Fibroblast of peridontal ligament (primary cell): Measurements from ENCODE around the gene PIKFYVE.
"Not testable (repeated sequence)": the region's sequence is repeated elsewhere in the genome, so short reads cannot be mapped to it uniquely, and the experiment has no call there.

Experiments
- DNase-seq: peaks from one replicate; pipeline ENCODE4 v3.0.0-alpha.2; 2010; ENCODE audit errors: extremely low read depth

Gene PIKFYVE

GRCh38 chr2:208363485-208363884 lies 97.4 kb downstream of the PIKFYVE start:
- DNase-seq = peak; percentile 86

GRCh38 chr2:208366215-208367127 lies 100.4 kb downstream of the PIKFYVE start:
- DNase-seq = no peak

- peak; percentile 17 for DNase-seq
These were observed 103.0 kb downstream of the PIKFYVE start for GRCh38 chr2:208369091-208369490.

DNA sequence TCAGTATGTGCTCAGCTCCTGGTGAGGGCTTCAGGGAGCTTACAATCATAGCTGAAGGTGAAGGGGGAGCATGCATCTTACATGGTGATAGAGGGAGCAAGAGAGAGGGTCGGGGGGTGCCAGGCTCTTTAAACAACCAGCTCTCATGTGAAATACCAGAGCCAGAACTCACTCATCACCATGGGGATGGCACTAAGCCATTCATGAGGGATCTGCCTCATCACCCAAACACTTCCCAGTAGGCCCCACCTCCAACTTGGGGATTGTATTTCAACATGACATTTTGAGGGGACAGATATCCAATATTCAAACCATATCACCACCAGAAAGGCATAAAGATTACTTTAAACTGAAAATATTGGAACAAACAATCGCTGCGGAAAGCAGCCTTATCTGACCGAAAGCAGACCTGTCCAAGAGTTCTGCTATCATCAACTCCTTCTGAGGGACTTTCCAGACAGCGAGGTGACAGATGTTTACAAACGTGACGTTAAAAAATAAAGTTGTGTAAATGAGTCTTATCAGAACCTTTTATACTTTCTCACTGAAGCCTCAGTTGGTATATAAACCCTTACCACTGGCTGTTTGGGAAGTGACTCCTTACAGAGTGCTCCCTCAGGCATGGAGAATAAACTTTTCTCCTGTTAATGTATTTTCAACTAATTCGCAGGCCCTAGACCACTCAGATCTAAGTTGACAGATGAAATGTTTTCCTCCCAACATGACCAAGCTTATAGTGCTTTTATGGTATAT lies 105.0 kb downstream of the PIKFYVE start:
- peak; percentile 45 for DNase-seq

GRCh38 chr2:208371634-208371935 lies 105.5 kb downstream of the PIKFYVE start:
- DNase-seq = no peak

DNA sequence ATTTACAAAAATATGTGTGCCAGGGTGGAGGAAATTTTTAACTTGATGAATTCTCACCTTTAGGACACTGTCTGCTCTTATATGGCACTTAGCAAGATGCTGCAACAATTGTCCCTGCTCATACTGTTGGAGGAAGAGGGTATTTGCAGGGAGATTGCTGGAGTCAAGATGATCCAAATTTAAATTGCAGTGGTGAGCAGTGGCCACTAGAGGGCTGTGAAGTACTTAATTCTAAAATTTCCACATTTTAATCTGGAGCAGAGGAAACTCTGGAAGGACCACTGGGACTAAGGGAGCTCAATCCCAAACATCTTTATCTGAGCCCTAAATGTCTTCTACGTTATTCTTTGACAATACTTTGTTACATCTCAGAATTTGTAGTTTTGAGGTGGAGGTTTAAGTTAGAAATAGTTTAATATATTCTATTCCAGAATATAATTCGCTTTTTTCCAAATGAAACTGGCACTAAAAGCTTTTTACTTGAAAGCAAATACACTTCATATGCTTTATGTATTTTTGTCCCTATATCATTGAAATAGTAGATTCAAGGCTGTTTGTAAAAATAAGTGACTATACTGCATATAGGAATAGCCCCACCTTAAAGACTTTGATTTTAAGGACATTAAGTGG lies 107.5 kb downstream of the PIKFYVE start:
- peak; percentile 74 for DNase-seq

DNA sequence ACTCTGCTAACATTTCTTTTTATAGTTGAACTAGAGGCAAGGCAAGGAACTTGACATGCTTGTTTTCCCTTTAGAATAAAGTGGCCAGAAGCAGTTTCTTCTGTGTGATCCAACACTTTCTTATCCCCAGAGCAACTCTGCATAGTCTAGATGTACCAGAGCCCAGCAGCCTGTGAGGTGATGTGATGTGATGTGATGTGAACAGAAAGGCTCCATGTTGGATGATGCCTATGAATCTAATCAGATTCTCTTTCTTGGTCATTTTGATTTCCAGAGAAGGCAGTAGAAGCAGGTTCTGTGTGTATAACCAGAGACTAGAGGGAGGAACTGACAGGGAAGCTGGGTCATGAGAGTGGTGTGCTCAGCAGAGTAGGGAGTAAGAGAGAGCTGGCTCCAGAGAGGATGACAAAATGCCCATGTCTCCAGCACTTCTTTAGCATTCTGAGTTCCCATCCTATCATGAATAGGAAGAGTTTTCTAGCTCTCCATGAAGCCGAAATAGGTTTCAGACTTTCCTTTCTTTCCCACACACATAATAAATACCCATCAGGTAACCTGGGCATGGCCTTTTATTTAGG lies 109.5 kb downstream of the PIKFYVE start:
- DNase-seq = no peak

GRCh38 chr2:208377344-208377860 lies 111.3 kb downstream of the PIKFYVE start:
- not testable (repeated sequence) for DNase-seq

GRCh38 chr2:208379192-208379591 lies 113.1 kb downstream of the PIKFYVE start:
- DNase-seq = no peak

GRCh38 chr2:208384637-208385036 lies 118.6 kb downstream of the PIKFYVE start:
- DNase-seq = no peak

GRCh38 chr2:208386541-208386940 lies 120.5 kb downstream of the PIKFYVE start:
- no peak for DNase-seq

DNA sequence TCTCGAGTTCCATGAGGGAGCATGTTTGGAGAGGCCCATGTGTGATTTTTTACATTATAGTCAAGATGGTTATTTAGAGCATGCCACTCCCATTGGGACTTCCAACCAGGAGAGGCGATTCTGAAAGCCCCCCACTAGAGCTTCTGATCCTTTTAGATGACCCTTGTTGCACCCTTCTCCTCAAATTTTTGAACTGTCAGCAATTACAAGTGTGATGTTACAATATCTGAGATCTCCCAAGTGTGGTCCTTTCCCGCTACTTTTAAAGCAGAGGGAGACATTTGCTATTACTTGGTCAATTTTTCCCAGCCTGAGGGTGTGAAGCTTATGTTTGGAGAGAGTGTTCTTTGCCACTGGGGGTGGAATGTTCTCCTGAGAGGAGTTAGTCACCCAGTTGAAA lies 123.9 kb downstream of the PIKFYVE start:
- DNase-seq = no peak

- no peak for DNase-seq
These were observed 126.2 kb downstream of the PIKFYVE start for GRCh38 chr2:208392300-208392699.

DNA sequence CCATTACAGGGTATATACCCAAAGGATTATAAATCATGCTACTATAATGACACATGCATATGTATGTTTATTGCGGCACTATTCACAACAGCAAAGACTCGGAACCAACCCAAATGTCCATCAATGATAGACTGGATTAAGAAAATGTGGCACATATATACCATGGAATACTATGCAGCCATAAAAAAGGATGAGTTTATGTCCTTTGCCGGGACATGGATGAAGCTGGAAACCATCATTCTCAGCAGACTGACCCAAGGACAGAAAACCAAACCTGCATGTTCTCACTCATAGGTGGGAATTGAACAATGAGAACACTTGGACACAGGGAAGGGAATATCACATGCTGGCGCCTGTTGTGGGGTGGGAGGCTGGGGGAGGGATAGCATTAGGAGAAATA lies 130.7 kb downstream of the PIKFYVE start:
- DNase-seq = not testable (repeated sequence)

DNA sequence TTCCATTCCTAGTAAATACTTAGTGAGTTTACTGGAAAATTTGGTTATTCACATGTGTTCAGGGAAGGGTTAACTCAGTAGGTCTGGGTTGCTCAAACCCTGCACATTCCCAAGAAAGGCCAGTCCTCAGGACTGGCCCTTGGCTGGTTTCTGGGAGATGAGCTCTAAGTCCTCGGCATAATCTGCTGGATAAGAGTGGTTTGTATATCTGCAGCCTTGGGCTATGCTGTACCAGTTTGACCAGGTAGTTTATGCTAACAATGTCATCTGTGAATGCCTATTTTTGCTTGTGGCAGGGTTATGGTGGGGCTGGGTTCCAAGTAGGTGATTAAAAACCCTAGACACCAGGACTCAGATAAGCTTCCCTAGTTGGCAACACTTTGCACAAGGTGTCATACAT lies 133.1 kb downstream of the PIKFYVE start:
- DNase-seq = no peak

DNA sequence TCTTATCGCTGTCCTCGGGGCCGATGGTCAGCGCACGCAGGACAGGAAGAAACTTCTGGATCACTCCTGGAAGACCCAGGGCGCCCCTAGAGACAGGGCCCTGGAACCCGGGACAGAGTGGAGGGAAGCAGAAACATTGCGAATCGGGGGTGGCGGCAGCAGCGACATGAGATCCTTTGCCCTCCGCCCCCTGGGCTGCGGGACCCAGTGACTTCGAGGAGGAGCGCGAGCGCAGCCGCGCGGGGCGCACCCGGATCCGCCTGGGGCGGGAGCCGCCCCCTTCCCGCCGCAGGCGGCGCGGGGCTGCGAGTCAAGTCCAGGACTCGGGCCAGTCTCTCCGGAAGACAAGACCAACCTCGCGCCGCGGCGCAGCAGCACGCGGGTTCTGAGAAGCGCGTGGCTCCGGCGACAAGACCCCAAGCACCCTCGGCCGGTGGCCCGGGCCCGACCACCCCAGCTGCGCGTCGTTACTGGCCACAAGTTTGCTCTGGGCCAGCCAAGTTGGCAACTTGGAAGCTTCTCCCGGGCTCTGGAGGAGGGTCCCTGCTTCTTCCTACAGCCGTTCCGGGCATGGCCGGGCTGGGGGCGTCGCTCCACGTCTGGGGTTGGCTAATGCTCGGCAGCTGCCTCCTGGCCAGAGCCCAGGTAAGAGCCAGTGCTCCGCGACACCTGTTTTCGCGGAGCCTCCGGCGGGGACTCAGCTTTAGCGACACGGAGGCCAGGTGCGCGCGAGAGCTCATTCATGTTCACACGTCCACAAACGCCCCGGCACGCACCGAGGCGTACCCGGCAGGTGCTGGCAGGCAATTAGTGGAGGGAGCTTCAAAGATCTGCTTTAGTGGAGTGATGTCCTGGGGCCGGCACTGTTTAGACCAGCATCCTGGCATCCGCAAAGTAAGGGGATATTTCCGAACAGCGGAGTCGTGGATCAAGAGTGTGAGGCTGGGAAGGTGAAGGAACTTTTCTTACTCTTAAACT lies 140.7 kb downstream of the PIKFYVE start, which contains the start of gene PTH2R:
Gene PTH2R (plus strand): TSS at position 319 of the 978 bp plus-strand sequence. CDS start 252 bp downstream, at position 571.
- DNase-seq = no peak

DNA sequence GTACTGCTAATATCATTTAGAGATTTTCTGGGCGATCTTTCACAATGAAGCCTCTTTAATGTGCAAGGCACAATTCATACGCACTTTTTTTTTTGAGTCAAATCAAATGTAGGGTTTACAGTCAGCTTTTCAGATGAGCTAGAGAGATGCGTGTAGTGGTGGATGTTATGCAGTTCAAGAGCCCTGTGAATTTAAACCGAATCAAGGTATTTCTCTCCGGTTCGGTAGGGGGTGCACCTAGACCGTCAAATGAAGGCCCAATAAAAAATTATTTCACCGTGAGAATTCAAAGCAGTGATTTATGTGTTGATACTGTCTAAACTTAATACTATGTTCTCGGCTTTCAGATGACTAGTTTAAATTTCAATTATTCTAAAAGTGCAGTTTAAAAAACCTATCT lies 141.6 kb downstream of the PIKFYVE start:
- peak; percentile 5 for DNase-seq
